Neutrophil (primary cell): Measurements from ENCODE around the gene PREX1.
"Not testable (repeated sequence)": the region's sequence is repeated elsewhere in the genome, so short reads cannot be mapped to it uniquely, and the experiment has no call there.

Source experiments
- H3K27ac ChIP-seq: fragments of 200-600 bp; sonication (generic); 2 replicates; pipeline ENCODE4 v1.5.1; 2016; ENCODE audit warnings: mild to moderate bottlenecking, moderate library complexity
- H3K27me3 ChIP-seq: fragments of 200-600 bp; sonication (generic); 2 replicates; pipeline ENCODE4 v1.6.0; 2016; ENCODE audit warnings: mild to moderate bottlenecking
- H3K36me3 ChIP-seq: fragments of 200-600 bp; sonication (generic); 2 replicates; pipeline ENCODE4 v1.5.1; 2017
- H3K4me1 ChIP-seq, 2 experiments: fragments of 200-600 bp in 1 of 2; sonication (generic) in 1 of 2; 1 replicate in 1 of 2; 2 replicates in 1 of 2; pipeline versions ENCODE4 v1.5.1 to v1.6.1; 2013 to 2016; ENCODE audit warnings: low read depth in 1 of 2, low read length in 1 of 2, mild to moderate bottlenecking in 1 of 2, moderate library complexity in 1 of 2; ENCODE audit not compliant: control insufficient read depth in 1 of 2, insufficient read depth in 1 of 2
- H3K4me3 ChIP-seq, 2 experiments: fragments of 200-600 bp in 1 of 2; sonication (generic) in 1 of 2; 1 replicate in 1 of 2; 2 replicates in 1 of 2; pipeline ENCODE4 v1.5.1; 2013 to 2016; ENCODE audit warnings: low read depth in 1 of 2, low read length in 1 of 2, mild to moderate bottlenecking in 1 of 2, moderate library complexity in 1 of 2
- H3K9me3 ChIP-seq: fragments of 200-600 bp; sonication (generic); 2 replicates; pipeline ENCODE4 v1.5.1; 2016
- CTCF ChIP-seq: fragments of 200-600 bp; sonication (generic); IDR thresholded peaks from 2 replicates; pipeline ENCODE4 v1.5.1; 2016; ENCODE audit warnings: antibody characterized with exemption

PREX1 gene

GRCh38 chr20:48845721-48846306, 18.0 kb upstream of the PREX1 start:
- Histone ChIP-seq H3K4me3 (no peak overlapping the region), H3K36me3 (no peaks in the 10 kb centered on the region), H3K4me1 (no peaks in the 10 kb centered on the region), H3K27me3 (no peaks in the 10 kb centered on the region), H3K9me3 (no peaks in the 10 kb centered on the region), H3K27ac (no peak overlapping the region)
- no peak for TF ChIP-seq CTCF

DNA sequence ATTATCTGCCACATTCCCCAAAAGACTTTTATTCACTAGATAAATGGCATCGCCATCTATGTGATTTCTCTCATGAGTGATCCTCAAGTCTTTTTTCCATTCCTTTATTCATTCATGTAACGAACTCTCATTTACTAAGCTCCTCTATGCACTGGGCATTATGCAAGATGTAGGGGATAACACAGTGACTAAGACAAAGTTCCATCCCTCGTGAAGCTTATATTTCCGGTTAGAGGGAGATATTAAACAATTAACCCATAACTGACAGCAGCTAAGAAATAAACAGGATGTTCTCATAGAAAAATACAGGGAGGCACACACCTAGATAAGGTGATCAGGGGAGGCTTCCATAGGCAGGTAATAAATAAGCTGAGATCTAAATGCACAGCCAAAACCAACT, 17.2 kb upstream of the PREX1 start:
- no peaks in the 10 kb centered on the region for H3K36me3 ChIP-seq
- H3K27ac ChIP-seq: no peak overlapping the region
- H3K4me3 ChIP-seq: no peak overlapping the region
- H3K4me1 ChIP-seq: no peaks in the 10 kb centered on the region
- H3K27me3 ChIP-seq: no peaks in the 10 kb centered on the region
- TF ChIP-seq CTCF: no peak
- no peaks in the 10 kb centered on the region for H3K9me3 ChIP-seq

GRCh38 chr20:48843896-48844295, 16.1 kb upstream of the PREX1 start:
- H3K4me3 ChIP-seq, H3K4me1 ChIP-seq, H3K27ac ChIP-seq, H3K36me3 ChIP-seq, H3K9me3 ChIP-seq, H3K27me3 ChIP-seq: not testable (repeated sequence)

DNA sequence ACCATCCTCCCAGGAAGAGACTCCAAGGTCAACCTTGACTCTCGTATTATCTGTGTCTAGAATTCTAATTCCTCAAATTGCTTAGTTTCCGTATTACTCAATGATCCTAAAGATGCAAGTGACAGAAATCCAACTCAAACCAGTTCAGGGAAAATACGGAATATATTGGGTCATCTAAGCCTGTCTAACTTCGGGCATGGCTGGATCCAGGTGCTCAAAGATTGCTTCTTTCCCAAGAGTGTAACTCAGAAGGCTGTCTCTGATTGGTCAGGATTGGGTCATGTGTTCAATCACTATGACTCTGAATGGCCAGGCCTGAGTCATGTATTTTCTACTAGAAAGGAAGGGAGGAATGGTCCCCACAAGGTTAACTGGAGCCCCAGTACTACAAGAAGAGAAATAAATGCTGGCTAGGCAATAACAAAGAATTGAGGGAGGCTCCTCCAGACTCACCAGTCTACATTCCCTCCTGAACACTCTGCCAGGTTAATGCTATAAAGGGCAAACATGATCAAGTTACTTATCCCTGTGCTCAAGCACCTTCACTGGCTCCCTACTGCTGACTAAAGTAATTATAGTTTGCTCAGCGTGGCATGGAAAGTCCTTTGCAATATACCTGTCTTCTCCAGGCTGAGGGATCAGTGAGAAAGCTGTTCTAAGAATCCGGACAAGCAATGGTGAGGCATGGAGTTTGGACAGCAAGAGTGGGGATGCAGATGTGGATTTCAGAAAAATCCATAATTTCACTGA, 15.4 kb upstream of the PREX1 start:
- H3K27ac ChIP-seq: no peak overlapping the region
- H3K9me3 ChIP-seq: no peaks in the 10 kb centered on the region
- no peak overlapping the region for H3K4me3 ChIP-seq
- no peaks in the 10 kb centered on the region for H3K27me3 ChIP-seq
- no peak for TF ChIP-seq CTCF
- H3K4me1 ChIP-seq: no peaks in the 10 kb centered on the region
- no peaks in the 10 kb centered on the region for H3K36me3 ChIP-seq

DNA sequence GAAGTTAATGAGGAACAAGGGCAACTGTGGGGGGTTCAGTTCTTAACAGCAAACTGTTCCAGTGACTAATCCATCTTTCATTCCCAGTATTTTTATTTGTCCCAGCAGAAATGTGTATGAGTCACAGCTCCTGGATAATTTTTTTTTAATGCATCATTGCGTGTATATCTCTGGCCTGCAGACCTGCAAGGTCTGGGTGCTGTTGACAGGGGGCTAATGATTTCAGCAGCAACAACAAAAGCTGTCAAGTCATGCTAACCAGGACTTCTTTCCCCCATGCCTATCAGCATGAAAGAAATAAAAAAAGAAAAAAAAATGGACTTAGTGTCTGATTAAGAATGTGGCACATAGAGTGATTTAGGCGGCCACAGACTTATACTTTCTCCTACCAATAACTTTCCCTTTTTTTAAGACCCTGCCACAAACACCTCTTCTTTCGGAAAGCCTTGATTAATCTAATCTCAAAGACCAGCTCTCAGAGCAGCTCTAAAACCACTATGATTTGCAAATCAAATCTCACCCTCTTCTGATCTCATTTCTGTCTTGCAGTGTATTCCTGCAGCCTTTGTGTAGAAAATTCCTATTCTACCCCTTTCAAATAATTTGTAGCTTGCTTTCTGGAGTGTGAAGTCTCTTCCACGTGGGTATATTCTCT, 14.2 kb upstream of the PREX1 start:
- no peaks in the 10 kb centered on the region for H3K9me3 ChIP-seq
- H3K36me3 ChIP-seq: no peaks in the 10 kb centered on the region
- TF ChIP-seq CTCF: no peak
- no peaks in the 10 kb centered on the region for H3K27me3 ChIP-seq
- no peak overlapping the region for H3K27ac ChIP-seq
- no peak overlapping the region for H3K4me3 ChIP-seq
- H3K4me1 ChIP-seq: no peaks in the 10 kb centered on the region
